ENCODE results near the gene ARHGAP29.

ARHGAP29 gene

DNA sequence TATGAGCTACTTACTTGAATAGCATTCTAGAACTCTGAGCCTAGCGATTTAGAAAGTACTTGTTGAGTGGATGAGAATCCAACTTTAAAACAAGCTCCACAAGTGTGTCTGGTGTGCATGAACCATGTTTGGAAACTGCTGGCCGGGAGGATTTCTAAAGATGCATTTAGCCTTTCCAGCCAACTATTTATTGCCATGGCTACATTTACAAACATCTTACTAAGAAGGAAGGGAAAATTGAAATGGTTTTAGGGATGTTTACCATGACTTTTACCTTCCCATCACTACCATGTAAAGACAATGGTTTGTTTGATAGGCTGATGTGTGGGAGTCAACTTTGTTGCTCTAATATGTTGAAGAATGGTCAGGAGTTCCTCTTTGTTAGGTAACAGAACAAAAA is 37.7 kb upstream of the ARHGAP29 start:
- H3K4me1 ChIP-seq (ENCODE audit: control insufficient read depth, insufficient read depth, low read length), result no peaks in the 10 kb centered on the region
- no peak overlapping the region for H3K27ac ChIP-seq (ENCODE audit: extremely low read depth, low read depth, low read length)
- POLR2A ChIA-PET, result no interaction called here
- H3K4me3 ChIP-seq (ENCODE audit: low read depth, low read length), result no peak overlapping the region
- TF ChIP-seq SCRT2 (tag by site-specific recombination; IDR thresholded peaks at IDR 0.05) (no peak), ZNF600 (tag by site-specific recombination; IDR thresholded peaks at IDR 0.05) (no peak), KLF7 (tag by site-specific recombination; IDR thresholded peaks at IDR 0.05; ENCODE audit: borderline replicate concordance) (no peak), ZNF530 (tag by site-specific recombination; IDR thresholded peaks at IDR 0.05; ENCODE audit: low read depth) (no peak), ZNF510 (tag by site-specific recombination; IDR thresholded peaks at IDR 0.05; ENCODE audit: insufficient replicate concordance) (no peak), ZNF571 (tag by site-specific recombination; IDR thresholded peaks at IDR 0.05) (no peak), ZNF777 (tag by site-specific recombination; IDR thresholded peaks at IDR 0.05; ENCODE audit: borderline replicate concordance) (no peak), WT1 (tag by site-specific recombination; IDR thresholded peaks at IDR 0.05) (no peak), ZNF658 (tag by site-specific recombination; IDR thresholded peaks at IDR 0.05) (no peak), SCRT1 (tag by site-specific recombination; IDR thresholded peaks at IDR 0.05; ENCODE audit: borderline replicate concordance) (no peak), KLF1 (tag by site-specific recombination; IDR thresholded peaks at IDR 0.05) (no peak), ZNF670 (tag by site-specific recombination; IDR thresholded peaks at IDR 0.05; ENCODE audit: low read depth) (no peak), ZNF645 (tag by site-specific recombination; IDR thresholded peaks at IDR 0.05) (no peak), FEZF1 (tag by site-specific recombination; IDR thresholded peaks at IDR 0.05) (no peak), ZNF221 (tag by site-specific recombination; IDR thresholded peaks at IDR 0.05; ENCODE audit: borderline replicate concordance) (no peak)
- TF ChIP-seq, protein P1, sequence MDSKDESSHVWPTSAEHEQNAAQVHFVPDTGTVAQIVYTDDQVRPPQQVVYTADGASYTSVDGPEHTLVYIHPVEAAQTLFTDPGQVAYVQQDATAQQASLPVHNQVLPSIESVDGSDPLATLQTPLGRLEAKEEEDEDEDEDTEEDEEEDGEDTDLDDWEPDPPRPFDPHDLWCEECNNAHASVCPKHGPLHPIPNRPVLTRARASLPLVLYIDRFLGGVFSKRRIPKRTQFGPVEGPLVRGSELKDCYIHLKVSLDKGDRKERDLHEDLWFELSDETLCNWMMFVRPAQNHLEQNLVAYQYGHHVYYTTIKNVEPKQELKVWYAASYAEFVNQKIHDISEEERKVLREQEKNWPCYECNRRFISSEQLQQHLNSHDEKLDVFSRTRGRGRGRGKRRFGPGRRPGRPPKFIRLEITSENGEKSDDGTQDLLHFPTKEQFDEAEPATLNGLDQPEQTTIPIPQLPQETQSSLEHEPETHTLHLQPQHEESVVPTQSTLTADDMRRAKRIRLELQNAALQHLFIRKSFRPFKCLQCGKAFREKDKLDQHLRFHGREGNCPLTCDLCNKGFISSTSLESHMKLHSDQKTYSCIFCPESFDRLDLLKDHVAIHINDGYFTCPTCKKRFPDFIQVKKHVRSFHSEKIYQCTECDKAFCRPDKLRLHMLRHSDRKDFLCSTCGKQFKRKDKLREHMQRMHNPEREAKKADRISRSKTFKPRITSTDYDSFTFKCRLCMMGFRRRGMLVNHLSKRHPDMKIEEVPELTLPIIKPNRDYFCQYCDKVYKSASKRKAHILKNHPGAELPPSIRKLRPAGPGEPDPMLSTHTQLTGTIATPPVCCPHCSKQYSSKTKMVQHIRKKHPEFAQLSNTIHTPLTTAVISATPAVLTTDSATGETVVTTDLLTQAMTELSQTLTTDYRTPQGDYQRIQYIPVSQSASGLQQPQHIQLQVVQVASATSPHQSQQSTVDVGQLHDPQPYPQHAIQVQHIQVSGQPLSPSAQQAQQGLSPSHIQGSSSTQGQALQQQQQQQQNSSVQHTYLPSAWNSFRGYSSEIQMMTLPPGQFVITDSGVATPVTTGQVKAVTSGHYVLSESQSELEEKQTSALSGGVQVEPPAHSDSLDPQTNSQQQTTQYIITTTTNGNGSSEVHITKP (tag by site-specific recombination; IDR thresholded peaks at IDR 0.05), result no peak
- TF ChIP-seq, protein P2, sequence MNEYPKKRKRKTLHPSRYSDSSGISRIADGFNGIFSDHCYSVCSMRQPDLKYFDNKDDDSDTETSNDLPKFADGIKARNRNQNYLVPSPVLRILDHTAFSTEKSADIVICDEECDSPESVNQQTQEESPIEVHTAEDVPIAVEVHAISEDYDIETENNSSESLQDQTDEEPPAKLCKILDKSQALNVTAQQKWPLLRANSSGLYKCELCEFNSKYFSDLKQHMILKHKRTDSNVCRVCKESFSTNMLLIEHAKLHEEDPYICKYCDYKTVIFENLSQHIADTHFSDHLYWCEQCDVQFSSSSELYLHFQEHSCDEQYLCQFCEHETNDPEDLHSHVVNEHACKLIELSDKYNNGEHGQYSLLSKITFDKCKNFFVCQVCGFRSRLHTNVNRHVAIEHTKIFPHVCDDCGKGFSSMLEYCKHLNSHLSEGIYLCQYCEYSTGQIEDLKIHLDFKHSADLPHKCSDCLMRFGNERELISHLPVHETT (tag by site-specific recombination; IDR thresholded peaks at IDR 0.05), result no peak
- H3K9me3 ChIP-seq (ENCODE audit: control insufficient read depth, insufficient read depth, low read depth, low read length), result no peaks in the 10 kb centered on the region
- CTCF ChIA-PET, result interaction anchor here (0.7 to 0.9 kb wide), 2 partner anchors 174 to 425 kb away, joined by 3 read pairs; no protein-coding TSS in a partner anchor
- H3K36me3 ChIP-seq (ENCODE audit: control insufficient read depth in 2 of 2, insufficient read depth in 1 of 2, low read length in 2 of 2), result no peaks in the 10 kb centered on the region

- no peak overlapping the region for H3K4me3 ChIP-seq (ENCODE audit: low read depth, low read length)
- no peaks in the 10 kb centered on the region for H3K36me3 ChIP-seq (ENCODE audit: control insufficient read depth in 2 of 2, insufficient read depth in 1 of 2, low read length in 2 of 2)
- no peaks in the 10 kb centered on the region for H3K4me1 ChIP-seq (ENCODE audit: control insufficient read depth, insufficient read depth, low read length)
- H3K27ac ChIP-seq (ENCODE audit: extremely low read depth, low read depth, low read length), result no peak overlapping the region
- no peaks in the 10 kb centered on the region for H3K9me3 ChIP-seq (ENCODE audit: control insufficient read depth, insufficient read depth, low read depth, low read length)
- POLR2A ChIA-PET, result no interaction called here
- CTCF ChIA-PET, result interaction anchor here (0.7 to 0.9 kb wide), 3 partner anchors 139 to 426 kb away, joined by 3 to 4 read pairs (median 3); no protein-coding TSS in a partner anchor
- TF ChIP-seq KLF16 (tag by site-specific recombination; IDR thresholded peaks at IDR 0.05) (no peak), KLF9 (tag by site-specific recombination; IDR thresholded peaks at IDR 0.05; ENCODE audit: low read depth) (no peak), PBX3 (CRISPR knock-in tag; IDR thresholded peaks at IDR 0.05) (no peak), PRDM1 (tag by site-specific recombination; IDR thresholded peaks at IDR 0.05) (no peak), ZNF341 (tag by site-specific recombination; IDR thresholded peaks at IDR 0.05; ENCODE audit: low read depth) (no peak), ATF2 (tag by site-specific recombination; IDR thresholded peaks at IDR 0.05; ENCODE audit: low read depth) (no peak), ZBTB20 (tag by site-specific recombination; IDR thresholded peaks at IDR 0.05) (no peak)
- TF ChIP-seq, protein P3, sequence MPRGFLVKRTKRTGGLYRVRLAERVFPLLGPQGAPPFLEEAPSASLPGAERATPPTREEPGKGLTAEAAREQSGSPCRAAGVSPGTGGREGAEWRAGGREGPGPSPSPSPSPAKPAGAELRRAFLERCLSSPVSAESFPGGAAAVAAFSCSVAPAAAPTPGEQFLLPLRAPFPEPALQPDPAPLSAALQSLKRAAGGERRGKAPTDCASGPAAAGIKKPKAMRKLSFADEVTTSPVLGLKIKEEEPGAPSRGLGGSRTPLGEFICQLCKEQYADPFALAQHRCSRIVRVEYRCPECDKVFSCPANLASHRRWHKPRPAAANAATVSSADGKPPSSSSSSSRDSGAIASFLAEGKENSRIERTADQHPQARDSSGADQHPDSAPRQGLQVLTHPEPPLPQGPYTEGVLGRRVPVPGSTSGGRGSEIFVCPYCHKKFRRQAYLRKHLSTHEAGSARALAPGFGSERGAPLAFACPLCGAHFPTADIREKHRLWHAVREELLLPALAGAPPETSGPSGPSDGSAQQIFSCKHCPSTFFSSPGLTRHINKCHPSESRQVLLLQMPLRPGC (tag by site-specific recombination; IDR thresholded peaks at IDR 0.05), result no peak
These were observed 37.2 kb upstream of the ARHGAP29 start for GRCh38 chr1:94274561-94274960.

Measured in HEK293 (cell line).